ENCODE results near the gene PACSIN3.

DNA sequence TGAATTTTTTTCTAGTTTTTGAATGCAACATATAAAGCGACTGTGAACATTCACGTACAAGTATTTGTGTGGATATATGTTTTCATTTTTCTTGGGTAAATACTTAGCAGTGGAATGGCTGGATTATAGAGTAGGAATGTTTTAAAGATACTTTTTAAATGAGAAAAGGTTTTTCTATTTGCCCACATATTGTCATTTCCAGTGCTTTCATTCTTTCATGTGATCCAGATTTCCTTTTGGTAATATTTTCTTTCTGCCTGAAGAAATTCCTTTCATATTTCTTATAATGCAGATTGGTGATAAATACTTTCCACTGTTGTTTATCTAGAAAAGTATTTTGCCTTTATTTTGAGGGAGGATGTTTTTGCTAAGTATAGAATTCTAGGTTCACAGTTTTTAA is 36.5 kb upstream of the PACSIN3 start:
- TF ChIP-seq, protein P1, sequence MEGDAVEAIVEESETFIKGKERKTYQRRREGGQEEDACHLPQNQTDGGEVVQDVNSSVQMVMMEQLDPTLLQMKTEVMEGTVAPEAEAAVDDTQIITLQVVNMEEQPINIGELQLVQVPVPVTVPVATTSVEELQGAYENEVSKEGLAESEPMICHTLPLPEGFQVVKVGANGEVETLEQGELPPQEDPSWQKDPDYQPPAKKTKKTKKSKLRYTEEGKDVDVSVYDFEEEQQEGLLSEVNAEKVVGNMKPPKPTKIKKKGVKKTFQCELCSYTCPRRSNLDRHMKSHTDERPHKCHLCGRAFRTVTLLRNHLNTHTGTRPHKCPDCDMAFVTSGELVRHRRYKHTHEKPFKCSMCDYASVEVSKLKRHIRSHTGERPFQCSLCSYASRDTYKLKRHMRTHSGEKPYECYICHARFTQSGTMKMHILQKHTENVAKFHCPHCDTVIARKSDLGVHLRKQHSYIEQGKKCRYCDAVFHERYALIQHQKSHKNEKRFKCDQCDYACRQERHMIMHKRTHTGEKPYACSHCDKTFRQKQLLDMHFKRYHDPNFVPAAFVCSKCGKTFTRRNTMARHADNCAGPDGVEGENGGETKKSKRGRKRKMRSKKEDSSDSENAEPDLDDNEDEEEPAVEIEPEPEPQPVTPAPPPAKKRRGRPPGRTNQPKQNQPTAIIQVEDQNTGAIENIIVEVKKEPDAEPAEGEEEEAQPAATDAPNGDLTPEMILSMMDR (IDR thresholded peaks at IDR 0.05; ENCODE audit: low read depth, low read length, poor library complexity, severe bottlenecking), result no peak
- TF ChIP-seq EZH2phosphoT487 (IDR thresholded peaks at IDR 0.05; ENCODE audit: borderline replicate concordance, low read length), result no peak
